ENCODE results near the gene CNNM4.

CNNM4 gene

GRCh38 chr2:96759548-96759947, 1.2 kb upstream of the CNNM4 start:
- no peak for DNase-seq (ENCODE audit: low spot score)

- DNase-seq (ENCODE audit: low spot score): peak; percentile 60
These were observed 507 bp downstream of the CNNM4 start for GRCh38 chr2:96760986-96761832.

- no peak for DNase-seq (ENCODE audit: low spot score)
These were observed 2.0 kb downstream of the CNNM4 start for GRCh38 chr2:96762529-96763311.

GRCh38 chr2:96763511-96764252, 3.0 kb downstream of the CNNM4 start:
- DNase-seq (ENCODE audit: low spot score): peak; percentile 79

- no peak for DNase-seq (ENCODE audit: low spot score)
These were observed 3.5 kb downstream of the CNNM4 start for GRCh38 chr2:96764253-96764637.

GRCh38 chr2:96767135-96767871, 6.6 kb downstream of the CNNM4 start:
- DNase-seq (ENCODE audit: low spot score): no peak

GRCh38 chr2:96768083-96768561, 7.4 kb downstream of the CNNM4 start:
- no peak for DNase-seq (ENCODE audit: low spot score)

GRCh38 chr2:96769814-96770213, 9.1 kb downstream of the CNNM4 start:
- DNase-seq (ENCODE audit: low spot score): no peak

- no peak for DNase-seq (ENCODE audit: low spot score)
These were observed 9.9 kb downstream of the CNNM4 start for GRCh38 chr2:96770442-96771202.

- DNase-seq (ENCODE audit: low spot score): no peak
These were observed 11.3 kb downstream of the CNNM4 start for GRCh38 chr2:96771796-96772618.

- no peak for DNase-seq (ENCODE audit: low spot score)
These were observed 12.4 kb downstream of the CNNM4 start for GRCh38 chr2:96772903-96773671.

- no peak for DNase-seq (ENCODE audit: low spot score)
These were observed 13.2 kb downstream of the CNNM4 start for GRCh38 chr2:96773922-96774321.

GRCh38 chr2:96775160-96775559, 14.5 kb downstream of the CNNM4 start:
- DNase-seq (ENCODE audit: low spot score): no peak

- no peak for DNase-seq (ENCODE audit: low spot score)
These were observed 22.7 kb downstream of the CNNM4 start for GRCh38 chr2:96783388-96783787.

GRCh38 chr2:96787411-96787810, 26.7 kb downstream of the CNNM4 start:
- no peak for DNase-seq (ENCODE audit: low spot score)

- DNase-seq (ENCODE audit: low spot score): no peak
These were observed 27.9 kb downstream of the CNNM4 start for GRCh38 chr2:96788442-96789244.

GRCh38 chr2:96789245-96789617, 28.5 kb downstream of the CNNM4 start:
- DNase-seq (ENCODE audit: low spot score): no peak

Measured in HuH-7 (cell line).